Stimulated activated CD8-positive, alpha-beta memory T cell treated with anti-CD3 and anti-CD28 coated beads, Interleukin-15, amount 100 ng/mL, for 48 hours (primary cell): ENCODE measurements around the gene ACAP2.
"Not testable (repeated sequence)": the region's sequence is repeated elsewhere in the genome, so short reads cannot be mapped to it uniquely, and the experiment has no call there.

Source experiments
- DNase-seq, 2 donors: peaks; one replicate each; pipeline ENCODE4 v3.0.0-alpha.2; 2020; ENCODE audit warnings: low read depth in 2 of 2

The ACAP2 gene

DNA sequence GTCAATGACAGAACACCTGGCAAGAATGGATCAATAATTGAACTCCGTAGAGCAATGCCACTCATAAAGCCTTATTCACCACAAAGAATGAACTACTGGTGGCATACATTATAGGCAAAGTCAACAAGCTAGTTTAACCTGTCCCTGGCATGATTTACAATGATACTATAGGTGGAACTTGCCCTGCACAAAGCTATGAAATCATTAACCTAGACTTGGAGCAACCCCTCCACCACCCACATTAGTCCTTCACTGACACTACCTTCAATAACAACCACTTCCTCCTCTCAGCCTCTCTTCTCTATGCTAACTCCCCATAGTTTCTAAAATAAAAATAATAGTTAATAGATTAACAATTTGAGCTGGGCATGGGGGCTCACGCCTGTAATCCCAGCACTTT, 54.4 kb downstream of the ACAP2 start:
- DNase-seq: no peak

DNA sequence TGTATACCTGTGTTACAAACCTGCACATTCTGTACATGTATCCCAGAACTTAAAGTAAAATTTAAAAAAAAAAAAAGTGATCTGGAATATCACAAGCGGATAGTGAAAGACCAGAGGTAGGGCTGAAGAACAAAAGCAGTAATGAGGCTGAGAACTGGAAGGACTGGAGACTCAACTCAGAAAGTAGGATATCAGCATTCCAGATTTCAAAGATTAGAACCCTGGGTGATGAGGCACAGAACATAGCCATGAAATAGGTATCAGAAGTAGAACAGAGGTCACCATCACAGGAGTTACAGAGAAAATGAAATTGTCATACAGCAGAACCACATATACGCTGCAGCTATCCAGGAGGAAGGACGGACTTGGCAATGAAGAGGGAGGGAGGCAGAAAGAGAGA, 56.1 kb downstream of the ACAP2 start:
- no peak for DNase-seq

DNA sequence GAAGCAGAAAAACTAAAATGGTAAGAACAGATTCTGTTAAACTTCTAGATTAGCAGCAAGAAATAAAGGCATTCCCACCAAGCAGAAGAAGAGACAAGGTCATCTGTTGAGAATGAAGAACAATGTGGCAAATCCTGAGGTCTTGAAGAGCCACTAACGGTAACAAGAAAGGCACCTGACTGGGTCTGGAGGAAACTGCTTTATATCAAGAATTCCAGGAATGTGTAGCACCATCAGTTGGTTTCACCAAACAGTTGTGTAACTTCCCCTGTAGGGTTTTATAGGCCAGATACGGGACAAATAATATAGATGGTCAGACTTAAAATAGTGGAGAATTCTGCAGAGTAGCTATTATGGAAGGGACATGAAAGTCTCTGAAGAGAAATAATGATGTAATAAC, 57.3 kb downstream of the ACAP2 start:
- DNase-seq: no peak

DNA sequence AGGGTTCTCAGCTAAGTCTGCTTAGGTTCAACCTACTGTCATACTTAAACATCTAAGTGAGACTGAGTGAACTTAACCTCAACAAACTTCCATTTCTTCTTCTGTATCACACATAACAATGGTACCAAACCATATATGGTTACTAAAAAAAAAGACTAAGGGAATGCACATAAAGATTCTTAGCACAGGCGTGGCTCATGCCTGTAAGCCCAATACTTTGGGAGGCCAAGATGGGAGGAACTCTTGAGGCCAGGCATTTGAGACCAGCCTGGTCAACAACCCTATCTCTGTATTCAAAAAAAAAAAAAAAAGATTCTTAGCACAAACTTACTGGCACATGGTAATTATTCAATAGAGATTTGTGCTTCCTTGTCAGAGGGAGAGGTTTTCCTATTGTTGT, 57.9 kb downstream of the ACAP2 start:
- DNase-seq: no peak

DNA sequence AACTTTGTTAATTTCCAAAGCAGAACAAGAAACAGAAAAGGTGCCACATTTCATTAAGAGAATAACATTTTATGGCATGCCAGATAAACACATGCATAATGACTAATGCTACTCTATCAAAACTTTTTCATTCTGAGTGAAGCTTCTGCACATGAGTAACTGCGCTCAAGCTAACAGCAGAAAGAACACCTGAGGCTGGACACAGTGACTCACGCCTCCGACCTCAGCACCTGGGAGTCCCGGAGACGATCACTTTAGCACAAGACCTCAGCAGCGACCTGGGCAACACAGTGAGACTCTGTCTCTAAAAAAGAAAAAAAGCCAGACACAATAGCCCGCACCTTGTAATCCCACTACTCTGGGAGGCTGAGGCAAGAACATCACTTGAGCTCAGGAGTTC, 70.6 kb downstream of the ACAP2 start:
- DNase-seq: no peak

DNA sequence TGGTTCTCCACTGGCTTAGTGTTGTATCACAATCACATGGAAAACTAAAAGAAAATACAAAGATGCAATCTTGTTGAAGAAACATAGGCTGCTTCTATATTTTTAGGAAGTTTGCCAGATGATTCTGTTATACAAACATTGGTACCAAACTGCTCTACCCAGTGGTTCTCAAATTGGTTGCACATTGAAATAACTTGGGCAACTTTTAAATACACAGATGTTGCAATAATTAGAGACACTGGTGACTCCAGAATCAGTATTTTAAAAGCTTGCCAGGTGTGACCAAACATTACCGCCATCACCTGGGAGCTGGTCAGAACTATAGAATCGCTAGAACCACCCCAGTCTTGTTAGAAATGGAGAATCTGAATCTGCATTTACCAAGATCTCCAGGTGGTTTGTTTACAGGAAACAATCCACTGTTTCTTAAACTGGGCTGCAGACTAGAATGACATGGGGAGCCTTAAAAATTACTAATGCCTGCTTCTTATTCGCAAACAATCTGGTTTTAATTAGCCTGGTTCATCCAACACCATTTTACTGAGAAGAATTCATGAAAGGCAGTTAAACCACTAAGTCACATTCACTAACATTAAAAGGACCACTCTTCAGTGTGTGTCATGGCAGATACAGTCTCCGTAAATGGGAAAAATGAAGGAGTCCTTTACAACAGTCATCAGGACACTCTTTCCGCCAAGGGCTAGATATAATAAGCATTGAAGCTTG, 76.5 kb downstream of the ACAP2 start:
- no peak for DNase-seq

DNA sequence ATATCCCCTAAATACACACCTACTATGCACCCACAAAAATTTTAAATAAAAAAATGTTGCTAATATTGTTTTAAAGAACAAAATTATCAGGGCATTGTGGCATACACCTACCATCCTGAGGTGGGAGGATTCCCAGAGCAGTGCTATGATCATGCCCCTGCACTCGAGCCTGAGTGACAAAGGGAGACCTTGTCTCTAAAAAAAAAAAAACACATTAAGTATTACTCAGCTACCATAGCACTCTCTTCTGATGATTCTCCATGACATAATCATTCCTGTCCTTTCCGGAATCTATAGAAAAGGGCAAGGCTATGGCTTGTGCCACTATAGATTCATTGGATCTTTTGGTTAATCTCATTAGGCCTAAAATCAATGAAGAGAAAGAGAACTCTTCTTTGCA, 77.4 kb downstream of the ACAP2 start:
- no peak for DNase-seq

DNA sequence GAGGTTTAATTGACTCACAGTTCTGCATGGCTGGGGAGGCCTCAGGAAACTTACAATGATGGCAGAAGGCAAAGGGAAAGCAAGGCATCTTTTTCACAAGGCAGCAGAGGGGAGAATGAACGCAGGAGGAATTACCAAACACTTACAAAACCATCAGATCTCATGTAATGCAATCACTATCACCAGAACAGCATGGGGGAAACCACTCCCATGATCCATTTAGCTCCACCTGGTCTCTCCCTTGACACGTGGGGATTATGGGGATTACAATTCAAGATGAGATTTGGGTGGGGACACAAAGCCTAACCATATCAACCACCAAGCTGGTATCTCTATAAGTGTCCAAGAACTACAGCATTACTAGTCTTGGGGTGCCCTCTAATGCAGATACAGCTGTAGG, 85.0 kb downstream of the ACAP2 start:
- not testable (repeated sequence) for DNase-seq

DNA sequence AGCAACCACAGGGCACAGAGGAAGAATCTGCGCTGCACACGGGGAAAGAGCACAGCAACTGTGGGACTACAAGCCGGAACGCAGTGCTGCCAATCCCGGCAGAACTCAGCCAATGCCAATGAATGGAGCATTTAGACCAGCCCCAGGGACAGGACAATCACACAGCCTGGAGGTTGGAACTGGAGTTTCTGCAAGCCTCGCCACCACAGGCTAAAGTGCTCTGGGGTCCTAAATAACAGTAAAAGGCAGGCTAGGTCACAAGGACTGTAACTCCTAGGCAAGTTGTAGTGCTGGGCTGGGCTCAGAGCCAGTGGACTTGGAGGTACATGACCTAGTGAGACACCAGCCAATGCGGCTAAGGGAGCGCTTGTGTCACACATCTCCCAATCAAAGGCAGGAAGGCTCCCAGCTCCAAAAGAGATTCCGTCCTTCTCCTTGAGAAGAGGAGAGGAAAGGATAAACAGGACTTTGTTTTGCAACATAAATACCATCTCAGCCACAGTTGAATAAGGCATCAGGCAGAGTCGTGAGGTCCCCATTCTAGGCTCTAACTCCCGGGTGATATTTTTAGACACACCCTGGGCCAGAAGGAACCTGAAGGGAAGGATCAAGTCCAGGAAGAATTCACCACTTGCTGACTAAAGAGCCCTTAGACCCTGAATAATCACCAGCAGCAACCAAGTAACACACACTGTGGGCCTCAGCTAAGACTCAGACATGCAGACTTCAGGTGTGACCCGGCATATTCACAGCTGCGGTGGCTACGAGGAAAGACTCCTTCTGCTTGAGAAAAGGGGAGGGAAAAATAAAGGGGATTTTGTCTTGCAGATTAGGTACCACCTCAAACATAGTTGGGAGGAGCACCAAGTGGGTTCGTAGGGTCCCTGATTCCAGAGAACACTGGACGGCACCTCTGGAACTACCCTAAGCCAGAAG, 86.4 kb downstream of the ACAP2 start:
- DNase-seq: no peak

DNA sequence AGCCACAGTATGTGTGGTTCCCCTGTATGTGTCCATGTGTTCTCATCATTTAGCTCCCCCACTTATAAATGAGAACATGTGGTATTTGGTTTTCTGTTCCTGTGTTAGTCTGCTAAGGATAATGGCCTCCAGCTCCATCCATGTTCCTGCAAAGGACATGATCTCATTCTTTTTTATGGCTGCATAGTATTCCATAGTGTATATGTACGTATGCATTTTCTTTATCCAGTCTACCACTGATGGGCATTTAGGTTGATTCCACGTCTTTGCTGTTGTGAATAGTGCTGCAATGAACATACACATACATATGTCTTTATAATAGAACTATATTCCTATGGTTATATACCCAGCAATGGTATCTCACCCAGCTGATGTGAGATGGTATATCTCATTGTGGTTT, 88.8 kb downstream of the ACAP2 start:
- DNase-seq: not testable (repeated sequence)

DNA sequence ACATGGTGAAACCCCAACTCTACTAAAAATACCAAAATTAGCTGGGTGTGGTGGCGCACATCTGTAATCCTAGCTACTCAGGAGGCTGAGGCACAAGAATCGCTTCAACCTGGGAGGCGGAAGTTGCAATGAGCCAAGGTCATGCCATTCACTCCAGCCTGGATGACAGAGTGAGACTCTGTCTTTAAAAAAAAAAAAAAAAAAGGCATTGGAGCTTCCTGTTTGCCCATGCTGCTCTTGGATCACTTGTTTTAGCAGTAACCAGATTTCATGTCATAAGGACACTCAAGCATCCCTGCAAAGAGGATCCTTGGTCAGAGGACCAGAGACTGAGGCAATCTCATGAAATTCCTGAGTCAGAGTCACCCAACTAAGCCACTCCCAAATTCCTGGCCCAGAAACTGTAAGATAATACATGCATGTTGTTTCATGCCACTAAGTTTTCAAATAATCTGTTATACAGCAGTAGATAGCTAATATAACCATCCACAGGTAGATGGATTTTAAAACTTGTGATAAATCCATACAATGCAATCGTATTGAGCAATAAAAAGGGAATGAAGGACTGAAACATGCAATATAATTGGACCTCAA, 89.8 kb downstream of the ACAP2 start:
- DNase-seq: no peak

DNA sequence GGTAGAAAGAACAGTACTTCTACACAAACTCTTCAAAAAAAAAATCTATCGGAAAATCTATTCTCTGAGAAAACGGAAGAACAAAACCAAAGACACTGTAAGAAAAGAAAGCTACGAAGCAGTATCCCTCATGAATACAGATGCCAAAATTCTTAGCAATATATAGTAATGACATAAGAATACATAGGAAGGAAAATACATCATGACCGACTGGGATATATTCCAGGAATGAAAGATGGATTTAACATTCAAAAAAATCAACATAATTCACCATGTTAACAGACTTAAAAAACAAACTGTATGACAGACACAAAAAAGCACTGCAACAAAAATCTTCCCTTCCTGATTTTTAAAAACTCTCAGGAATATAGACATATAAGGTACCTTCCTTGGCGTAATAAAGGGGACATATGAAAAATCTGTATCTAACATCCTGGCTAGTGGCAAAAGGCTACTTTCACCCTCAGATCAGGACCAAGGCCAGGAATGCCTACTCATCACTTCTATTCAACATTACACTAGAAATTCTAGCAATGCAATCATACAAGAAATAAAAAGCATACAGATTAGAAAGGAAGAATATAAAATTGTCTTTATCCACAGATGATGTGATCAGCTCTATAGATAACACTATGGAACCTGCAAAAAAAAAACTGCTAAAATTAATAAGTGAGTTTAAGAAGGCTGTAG, 94.2 kb downstream of the ACAP2 start:
- no peak for DNase-seq

DNA sequence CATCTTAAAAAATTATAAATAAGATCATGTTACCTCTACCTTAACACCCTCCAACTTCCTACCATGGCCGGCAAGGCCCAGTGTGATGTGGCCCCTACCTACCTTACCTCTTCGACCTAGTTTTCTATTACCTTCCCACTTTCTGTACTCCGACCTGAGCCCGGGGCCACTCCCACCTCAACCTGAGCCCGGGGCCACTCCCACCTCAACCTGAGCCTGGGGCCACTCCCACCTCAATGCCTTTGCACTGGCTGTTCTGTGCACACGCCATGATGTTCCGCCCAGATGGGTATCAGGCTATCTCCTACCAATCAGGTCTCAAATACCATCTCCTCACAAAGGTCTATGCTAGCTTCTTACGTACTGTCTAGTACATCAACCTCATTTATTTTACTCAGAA, 105.1 kb downstream of the ACAP2 start:
- DNase-seq: no peak

DNA sequence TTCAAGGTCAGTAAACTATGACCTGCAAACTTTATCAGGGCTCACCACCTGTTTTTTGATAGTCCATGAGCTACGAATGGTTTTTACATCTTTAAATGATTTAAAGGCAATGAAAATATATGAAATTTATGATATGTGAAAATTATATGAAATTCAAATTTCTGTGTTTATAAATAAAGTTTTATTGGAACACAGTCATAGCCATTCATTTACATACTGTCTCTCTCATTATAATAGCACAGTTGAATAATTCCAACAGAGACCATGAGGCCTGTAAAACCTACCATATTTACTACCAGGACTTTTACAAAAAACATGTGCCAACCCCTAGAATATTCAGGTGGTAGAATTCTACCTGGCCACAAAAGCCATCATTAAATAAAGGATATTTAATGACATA, 107.9 kb downstream of the ACAP2 start:
- DNase-seq: no peak

DNA sequence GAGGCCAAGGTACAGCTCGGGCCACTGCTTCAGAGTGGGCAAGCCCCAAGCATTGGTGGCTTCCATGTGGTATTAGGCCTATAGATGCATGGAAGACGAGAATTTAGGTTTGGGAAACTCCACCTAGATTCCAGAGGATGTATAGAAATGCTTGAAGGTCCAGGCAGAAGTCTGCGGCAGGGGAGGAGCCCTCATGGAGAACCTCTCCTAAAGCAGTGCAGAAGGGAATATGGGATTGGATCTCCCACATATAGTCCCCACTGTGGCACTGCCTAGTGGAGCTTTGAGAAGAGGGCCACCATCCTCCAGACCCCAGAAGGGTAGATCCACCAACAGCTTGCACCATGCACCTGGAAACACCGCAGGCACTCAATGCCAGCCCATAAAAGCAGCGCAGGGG, 123.8 kb downstream of the ACAP2 start:
- DNase-seq: no peak

DNA sequence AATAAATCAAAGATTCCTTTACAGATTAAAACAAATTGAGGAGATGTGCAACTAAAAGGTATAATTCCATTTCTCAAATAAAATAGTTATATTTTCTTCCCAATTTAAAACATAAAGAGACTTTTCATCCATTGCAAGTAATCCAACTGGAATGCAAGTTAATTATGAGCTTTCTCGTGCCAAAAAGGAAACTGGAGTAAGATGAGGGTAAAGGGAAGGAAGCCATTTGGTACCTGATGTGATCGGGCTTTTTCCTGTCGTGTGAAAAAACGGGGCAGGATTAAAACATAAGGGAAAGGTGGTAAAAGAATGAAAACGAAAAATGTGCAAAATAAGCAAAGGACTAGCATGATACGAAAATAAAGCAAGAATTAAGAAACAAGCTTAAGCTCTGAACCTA, 130.1 kb downstream of the ACAP2 start:
- DNase-seq: no peak

DNA sequence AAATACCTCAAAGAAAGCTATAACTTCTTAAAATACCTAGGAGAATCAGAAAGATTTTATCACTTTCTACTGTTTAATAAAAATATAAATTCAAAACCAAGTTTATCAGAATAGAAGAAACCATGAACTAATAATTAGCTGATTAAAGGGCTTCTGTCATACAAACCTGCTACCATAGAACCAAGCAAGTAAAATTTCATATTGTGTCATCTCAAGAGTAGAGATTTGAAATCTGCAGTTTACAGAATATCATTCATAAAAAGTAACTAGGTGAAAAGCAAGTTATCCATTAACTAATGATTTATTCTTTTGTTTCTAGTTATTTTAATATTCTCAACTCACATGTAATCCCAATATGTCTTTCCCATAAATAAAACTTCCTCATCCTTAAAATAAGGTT, 135.1 kb downstream of the ACAP2 start:
- DNase-seq: no peak

DNA sequence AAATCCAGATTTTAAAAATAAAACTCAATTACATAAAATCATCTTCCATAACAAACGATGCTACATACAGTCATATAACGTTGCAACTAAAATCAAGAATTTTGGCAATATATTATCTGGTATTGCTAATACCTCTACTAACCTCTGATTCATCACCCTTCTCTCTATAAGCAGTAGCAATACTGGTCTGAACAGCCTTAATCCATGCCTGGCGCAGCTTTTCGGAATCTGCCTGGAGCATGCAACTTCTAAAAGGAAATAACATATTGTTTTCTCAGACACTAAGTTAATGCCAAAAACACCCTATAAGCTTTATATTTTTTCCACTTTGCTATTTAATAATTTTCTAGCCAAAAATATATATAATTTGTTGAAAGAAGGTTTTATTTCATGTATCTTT, 136.5 kb downstream of the ACAP2 start:
- no peak for DNase-seq

DNA sequence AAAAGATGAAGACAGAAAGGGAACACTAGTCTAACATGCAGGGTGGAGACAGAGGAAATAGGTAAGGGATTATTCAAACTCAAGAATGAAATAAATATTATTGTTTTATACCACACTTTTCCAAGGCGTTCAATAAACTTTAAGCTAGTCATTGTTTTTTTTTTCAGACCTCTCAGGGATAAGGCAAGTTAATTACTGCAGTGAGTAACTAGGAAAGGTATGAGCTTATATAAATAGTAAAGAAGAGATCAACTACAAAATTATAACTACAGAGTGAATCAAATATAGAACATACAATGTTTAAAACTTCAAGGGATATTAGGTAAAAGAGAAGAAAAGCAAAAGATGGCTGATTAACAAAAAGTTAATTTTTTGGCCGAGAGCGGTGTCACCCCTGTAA, 140.4 kb downstream of the ACAP2 start:
- no peak for DNase-seq

DNA sequence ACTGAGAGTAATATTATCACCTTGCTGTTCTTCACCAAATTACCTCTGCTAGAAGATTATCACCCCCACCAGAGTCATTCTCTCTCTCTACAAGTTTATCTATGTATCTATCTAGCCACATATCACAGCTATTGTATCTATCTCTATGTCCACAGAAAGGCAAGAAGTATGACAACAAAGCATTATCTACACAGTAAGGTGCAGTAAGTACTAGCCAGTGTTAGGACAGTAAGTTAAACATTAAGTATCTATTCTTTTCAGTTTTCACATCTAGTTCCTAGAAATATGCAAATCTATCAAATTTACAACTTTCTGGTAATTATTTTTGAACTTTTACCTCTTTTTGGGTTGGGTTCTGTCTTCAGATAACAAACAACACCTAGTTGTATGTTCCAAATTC, 145.4 kb downstream of the ACAP2 start:
- no peak for DNase-seq

DNA sequence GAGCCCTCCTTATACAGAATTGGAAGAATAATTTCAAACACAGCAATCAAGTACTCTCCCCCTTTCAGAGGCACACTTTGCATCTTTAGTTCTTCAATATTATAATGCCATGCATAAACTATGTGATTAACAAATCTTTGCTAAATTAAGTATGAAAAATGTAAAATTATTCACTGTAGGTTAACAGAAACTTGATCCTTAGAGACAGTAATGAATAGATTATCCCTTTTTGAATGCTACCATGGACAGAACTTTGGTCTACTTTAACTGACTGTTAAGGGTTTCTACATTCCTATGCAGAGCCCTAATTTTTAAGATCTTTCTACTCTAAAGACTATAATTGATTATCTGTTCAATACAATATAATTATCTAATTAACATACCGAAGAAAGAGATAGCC, 146.2 kb downstream of the ACAP2 start:
- DNase-seq: no peak

DNA sequence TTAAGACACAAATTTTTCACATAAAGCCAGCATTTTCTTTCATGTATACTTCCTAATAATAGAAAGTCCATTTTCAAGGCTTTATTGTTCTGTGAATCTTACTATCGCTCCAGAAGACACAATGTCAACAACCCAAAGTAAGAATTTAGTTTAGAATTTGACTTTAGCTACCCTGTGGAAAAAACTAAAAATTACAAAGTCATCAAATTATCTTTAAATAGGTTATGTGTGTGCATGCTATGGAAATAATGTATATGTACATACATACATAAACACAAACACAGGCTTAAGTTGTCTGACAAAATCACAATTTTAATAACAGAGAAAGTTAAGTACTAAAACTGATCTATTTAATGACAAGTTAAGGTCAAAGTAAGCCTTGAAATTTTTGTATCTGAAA, 151.7 kb downstream of the ACAP2 start:
- no peak for DNase-seq
